ENCODE measurements around the gene MICAL1.

The MICAL1 gene

DNA sequence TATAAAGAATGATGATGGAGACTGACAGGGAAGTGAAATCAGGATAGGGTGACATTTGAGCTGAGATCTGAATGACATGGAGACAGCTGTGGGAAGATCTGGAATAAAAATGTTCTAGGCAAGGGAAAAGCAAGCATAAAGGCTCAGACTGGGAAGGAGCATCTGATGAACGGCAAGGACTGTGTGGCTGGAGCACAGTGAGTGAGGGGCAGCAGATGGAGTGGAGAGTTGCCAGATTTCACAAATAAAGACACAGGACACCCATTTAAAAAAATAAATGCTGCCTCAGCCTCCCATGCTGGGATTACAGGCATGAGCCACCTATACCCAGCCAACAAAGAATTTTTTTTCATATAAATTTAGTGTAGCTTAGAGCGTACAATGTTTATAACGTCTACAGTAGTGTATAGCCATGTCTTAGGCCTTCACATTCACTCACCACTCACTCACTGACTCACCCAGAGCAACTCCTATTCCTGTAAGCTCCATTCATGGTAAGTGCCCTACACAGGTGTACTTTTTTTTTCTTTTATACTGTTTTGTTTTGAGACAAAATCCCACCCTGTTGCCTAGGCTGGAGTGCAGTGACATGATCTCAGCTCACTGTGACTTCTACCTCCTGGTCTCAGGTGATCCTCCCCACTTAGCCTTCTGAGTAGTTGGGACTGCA, 29.8 kb upstream of the MICAL1 start:
- Histone ChIP-seq H3K4me1 (ENCODE audit: control insufficient read depth, insufficient read depth, low read length) (peaks cover 14% of the 10 kb centered on the region), H3K36me3 (ENCODE audit: control insufficient read depth, insufficient read depth, low read length) (peaks cover 3% of the 10 kb centered on the region), H3K9ac (ENCODE audit: low read depth, low read length) (no peak overlapping the region), H3K4me3 (ENCODE audit: low read depth, low read length) (no peak overlapping the region), H3K9me3 (ENCODE audit: control insufficient read depth, insufficient read depth, low read length) (no peaks in the 10 kb centered on the region), H3K27me3 (ENCODE audit: control insufficient read depth, insufficient read depth, low read length) (no peaks in the 10 kb centered on the region)

DNA sequence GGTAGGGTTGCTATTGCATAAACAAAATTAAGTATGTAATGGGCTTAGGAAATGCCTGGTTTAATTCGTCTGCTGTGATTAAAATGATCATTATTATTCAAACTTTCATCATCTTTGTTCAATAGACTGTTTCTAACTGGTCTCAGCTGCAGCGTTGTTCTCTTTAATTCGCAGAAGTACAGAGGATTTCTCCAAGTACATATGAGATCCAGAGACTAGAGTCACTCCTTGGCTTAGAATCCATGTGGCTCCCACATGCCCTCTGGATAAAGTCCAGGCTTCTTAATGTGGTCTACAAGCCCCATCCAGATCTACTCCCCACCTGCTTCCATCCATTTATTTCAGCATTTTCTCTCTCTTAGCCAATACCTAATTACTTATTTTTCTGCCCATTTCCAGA, 28.6 kb upstream of the MICAL1 start:
- Histone ChIP-seq H3K36me3 (ENCODE audit: control insufficient read depth, insufficient read depth, low read length) (peaks cover 3% of the 10 kb centered on the region), H3K9ac (ENCODE audit: low read depth, low read length) (no peak overlapping the region), H3K9me3 (ENCODE audit: control insufficient read depth, insufficient read depth, low read length) (no peaks in the 10 kb centered on the region), H3K27me3 (ENCODE audit: control insufficient read depth, insufficient read depth, low read length) (no peaks in the 10 kb centered on the region), H3K4me3 (ENCODE audit: low read depth, low read length) (peak overlapping the region; percentile 67), H3K4me1 (ENCODE audit: control insufficient read depth, insufficient read depth, low read length) (peaks cover 14% of the 10 kb centered on the region)

DNA sequence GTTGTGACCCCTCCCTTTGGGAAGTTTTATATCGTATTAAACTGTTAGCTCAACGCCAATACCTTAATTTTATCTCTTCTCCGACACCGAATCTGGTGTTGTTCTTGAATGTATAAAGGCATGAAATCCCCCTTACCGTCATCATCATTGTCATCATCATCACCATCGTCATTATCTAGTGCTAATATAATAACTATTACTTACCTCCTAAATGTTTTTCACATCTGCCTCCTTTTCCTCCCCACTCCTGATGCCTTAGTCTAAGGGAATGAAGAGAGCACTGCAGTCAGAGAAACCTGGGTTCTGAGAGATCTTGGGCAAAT, 28.1 kb upstream of the MICAL1 start:
- Histone ChIP-seq H3K4me3 (ENCODE audit: low read depth, low read length) (peak overlapping the region; percentile 67), H3K27me3 (ENCODE audit: control insufficient read depth, insufficient read depth, low read length) (no peaks in the 10 kb centered on the region), H3K9me3 (ENCODE audit: control insufficient read depth, insufficient read depth, low read length) (no peaks in the 10 kb centered on the region), H3K4me1 (ENCODE audit: control insufficient read depth, insufficient read depth, low read length) (peaks cover 16% of the 10 kb centered on the region), H3K9ac (ENCODE audit: low read depth, low read length) (no peak overlapping the region), H3K36me3 (ENCODE audit: control insufficient read depth, insufficient read depth, low read length) (peaks cover 3% of the 10 kb centered on the region)

DNA sequence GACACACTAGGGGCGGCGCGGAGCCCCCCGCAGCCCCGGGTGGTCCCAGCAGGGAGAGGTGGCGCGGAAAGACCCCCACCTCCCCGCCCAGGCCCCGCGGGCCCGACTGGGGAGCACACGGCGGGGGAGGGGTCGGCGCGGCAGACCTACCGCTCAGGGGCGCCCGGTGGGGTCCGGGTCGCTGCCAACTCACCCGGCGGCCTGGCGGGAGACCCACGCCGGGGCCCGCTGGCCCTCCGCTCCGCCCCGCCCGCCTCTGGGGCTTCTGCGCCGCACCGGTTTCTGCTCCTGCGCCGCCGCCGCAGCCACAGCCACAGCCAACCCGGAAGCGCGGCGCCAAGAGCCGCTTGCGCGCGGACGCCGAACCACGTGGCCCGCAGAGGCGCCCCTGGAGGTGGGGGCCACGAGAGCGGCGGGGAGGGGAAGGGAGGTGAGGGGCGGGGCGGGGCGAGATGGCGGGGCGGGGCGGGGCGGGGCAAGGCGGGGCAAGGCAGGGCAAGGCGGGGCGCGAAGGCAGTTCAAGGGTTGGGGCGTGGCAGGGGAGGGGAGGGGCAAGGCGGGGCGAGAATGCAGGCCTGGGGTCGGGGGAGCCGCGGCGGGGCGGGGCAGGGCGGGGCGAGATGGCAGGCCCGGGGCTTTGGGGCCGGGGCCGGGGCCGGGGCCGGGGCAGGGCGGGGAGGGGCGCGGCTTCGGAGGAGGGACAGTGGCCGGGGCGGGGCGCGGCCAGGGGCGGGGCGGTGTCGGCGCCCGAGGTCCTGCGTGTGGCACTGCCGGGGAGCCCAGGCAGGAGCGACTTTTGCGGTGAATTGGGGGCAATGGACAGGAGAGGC, 27.5 kb upstream of the MICAL1 start, which contains the start of gene ZBTB24:
ZBTB24 (minus strand) TSS at position 315 of the 830 bp plus-strand sequence. CDS start 1,193 bp downstream, outside the sequence.
- Histone ChIP-seq H3K27me3 (ENCODE audit: control insufficient read depth, insufficient read depth, low read length) (no peaks in the 10 kb centered on the region), H3K9ac (ENCODE audit: low read depth, low read length) (peak within 1 kb of the TSS; percentile 78), H3K4me3 (ENCODE audit: low read depth, low read length) (peak within 1 kb of the TSS; percentile 92), H3K9me3 (ENCODE audit: control insufficient read depth, insufficient read depth, low read length) (no peaks in the 10 kb centered on the region), H3K36me3 (ENCODE audit: control insufficient read depth, insufficient read depth, low read length) (peaks cover 3% of the 10 kb centered on the region), H3K4me1 (ENCODE audit: control insufficient read depth, insufficient read depth, low read length) (peaks cover 19% of the 10 kb centered on the region)

DNA sequence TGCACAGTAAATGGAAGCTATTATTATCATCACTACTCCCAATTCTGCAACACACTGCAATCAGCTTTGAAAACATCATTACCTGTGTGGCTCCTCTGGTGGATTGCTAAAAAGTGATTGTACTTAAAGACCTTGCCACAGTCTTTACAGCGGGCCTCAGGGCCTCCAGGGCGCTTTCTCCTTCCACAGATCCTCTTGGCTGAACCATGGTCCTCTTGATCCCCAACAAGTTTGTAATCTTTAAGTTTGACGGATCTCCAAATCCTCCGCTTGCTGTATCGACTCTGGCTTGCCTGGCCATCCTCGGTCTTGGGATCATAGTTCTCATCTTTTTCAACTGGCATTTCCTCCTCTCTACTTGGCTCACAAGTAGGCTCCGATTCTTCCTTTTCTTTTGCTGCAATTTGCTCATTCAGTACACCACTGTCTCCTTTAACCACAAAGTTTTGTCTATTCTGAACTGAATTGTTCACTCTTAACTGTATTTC, 25.5 kb upstream of the MICAL1 start:
- H3K4me3 ChIP-seq (ENCODE audit: low read depth, low read length), result peak overlapping the region; percentile 6
- H3K36me3 ChIP-seq (ENCODE audit: control insufficient read depth, insufficient read depth, low read length), result peaks cover 7% of the 10 kb centered on the region

DNA sequence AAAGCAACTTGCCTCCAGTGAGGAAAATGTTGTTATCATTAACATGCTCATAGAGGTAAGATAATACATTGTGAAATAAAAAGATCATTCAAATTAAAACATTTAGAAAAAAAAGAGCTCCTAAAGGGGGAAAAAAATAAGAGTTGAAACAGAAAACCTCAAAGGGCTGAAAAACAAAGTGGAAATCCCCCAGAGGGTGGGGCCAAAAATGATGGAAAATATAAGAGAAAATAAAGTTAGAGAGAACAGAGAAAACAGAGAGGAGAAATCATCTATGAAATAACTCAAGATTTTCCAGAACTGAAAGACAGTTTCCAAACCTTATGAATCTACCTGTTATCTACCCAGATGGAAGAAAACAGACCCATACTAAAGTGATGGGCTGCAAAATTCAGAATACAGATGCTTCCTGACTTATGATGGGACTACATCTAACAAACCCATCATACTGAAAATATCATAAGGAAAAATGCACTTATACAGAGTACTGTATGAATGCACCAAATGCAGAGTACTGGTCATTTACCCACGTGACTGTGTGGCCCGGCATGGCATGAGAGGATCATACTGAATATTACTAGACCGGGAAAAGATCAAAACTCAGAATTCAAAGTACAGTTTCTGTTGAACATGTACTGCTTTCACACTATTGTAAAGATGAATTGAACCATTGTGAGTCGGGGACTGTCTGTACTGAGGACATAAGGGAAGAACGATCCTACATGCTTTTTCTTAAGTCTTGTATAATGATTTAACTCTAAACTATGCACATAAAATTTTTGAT, 23.5 kb upstream of the MICAL1 start:
- Histone ChIP-seq H3K27me3 (ENCODE audit: control insufficient read depth, insufficient read depth, low read length) (no peaks in the 10 kb centered on the region), H3K9ac (ENCODE audit: low read depth, low read length) (no peak overlapping the region), H3K4me1 (ENCODE audit: control insufficient read depth, insufficient read depth, low read length) (peaks cover 20% of the 10 kb centered on the region), H3K36me3 (ENCODE audit: control insufficient read depth, insufficient read depth, low read length) (peaks cover 24% of the 10 kb centered on the region), H3K9me3 (ENCODE audit: control insufficient read depth, insufficient read depth, low read length) (no peaks in the 10 kb centered on the region), H3K4me3 (ENCODE audit: low read depth, low read length) (peak overlapping the region; percentile 36)

More for the DNA sequence above, 25.5 kb upstream of the MICAL1 start:
- peaks cover 24% of the 10 kb centered on the region for H3K4me1 ChIP-seq (ENCODE audit: control insufficient read depth, insufficient read depth, low read length)
- no peaks in the 10 kb centered on the region for H3K27me3 ChIP-seq (ENCODE audit: control insufficient read depth, insufficient read depth, low read length)
- no peak overlapping the region for H3K9ac ChIP-seq (ENCODE audit: low read depth, low read length)
- H3K9me3 ChIP-seq (ENCODE audit: control insufficient read depth, insufficient read depth, low read length), result no peaks in the 10 kb centered on the region

DNA sequence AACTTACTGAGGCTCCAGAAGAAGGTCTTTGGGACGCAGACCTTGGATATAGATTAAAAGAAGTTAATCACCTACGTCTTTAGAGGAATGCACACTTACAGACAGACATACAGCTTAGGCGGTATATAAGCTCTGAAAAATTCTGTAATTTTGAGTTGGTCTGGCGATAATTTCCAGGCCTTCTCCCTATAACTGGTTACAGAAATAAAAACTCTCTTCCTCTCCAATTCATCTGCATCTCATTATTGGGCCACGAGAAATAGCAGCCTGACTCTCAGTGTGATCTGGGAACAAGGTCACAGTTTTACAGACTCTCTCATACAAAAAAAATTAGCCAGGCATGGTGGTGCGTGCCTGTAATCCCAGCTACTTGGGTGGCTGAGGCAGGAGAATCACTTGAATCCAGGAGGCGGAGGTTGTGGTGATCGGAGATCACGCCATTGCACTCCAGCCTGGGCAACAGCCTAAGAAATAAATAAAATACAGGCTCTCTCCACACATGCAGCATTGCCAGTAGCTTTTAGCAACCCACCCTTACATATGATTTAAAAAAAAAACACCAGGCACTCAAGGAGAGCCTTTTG, 22.7 kb upstream of the MICAL1 start:
- no peaks in the 10 kb centered on the region for H3K9me3 ChIP-seq (ENCODE audit: control insufficient read depth, insufficient read depth, low read length)
- H3K9ac ChIP-seq (ENCODE audit: low read depth, low read length), result no peak overlapping the region
- no peaks in the 10 kb centered on the region for H3K27me3 ChIP-seq (ENCODE audit: control insufficient read depth, insufficient read depth, low read length)
- peak overlapping the region; percentile 36 for H3K4me3 ChIP-seq (ENCODE audit: low read depth, low read length)
- H3K4me1 ChIP-seq (ENCODE audit: control insufficient read depth, insufficient read depth, low read length), result peaks cover 15% of the 10 kb centered on the region
- H3K36me3 ChIP-seq (ENCODE audit: control insufficient read depth, insufficient read depth, low read length), result peaks cover 32% of the 10 kb centered on the region

DNA sequence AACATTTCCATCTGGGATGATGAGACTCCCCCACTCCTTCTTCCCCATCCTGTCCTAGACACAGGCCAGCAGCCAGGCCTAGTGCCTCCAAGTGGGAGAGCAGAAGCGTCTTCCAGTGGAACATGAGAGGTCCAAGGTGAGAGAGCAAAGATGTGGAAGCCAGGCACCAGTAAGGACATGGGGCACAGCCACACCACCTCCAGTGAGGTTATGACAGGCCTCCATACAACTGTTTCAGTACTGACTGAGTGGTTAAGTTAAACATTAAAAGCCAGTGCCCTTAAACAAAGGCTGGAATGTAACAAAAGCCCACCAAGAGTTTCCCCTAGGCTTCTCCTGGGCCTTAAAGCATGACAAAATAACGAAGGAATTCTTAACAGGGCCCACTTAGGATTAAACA, 22.2 kb upstream of the MICAL1 start:
- peak overlapping the region; percentile 8 for H3K9ac ChIP-seq (ENCODE audit: low read depth, low read length)
- peaks cover 37% of the 10 kb centered on the region for H3K36me3 ChIP-seq (ENCODE audit: control insufficient read depth, insufficient read depth, low read length)
- no peaks in the 10 kb centered on the region for H3K9me3 ChIP-seq (ENCODE audit: control insufficient read depth, insufficient read depth, low read length)
- H3K27me3 ChIP-seq (ENCODE audit: control insufficient read depth, insufficient read depth, low read length), result no peaks in the 10 kb centered on the region
- H3K4me1 ChIP-seq (ENCODE audit: control insufficient read depth, insufficient read depth, low read length), result peaks cover 15% of the 10 kb centered on the region
- peak overlapping the region; percentile 36 for H3K4me3 ChIP-seq (ENCODE audit: low read depth, low read length)

DNA sequence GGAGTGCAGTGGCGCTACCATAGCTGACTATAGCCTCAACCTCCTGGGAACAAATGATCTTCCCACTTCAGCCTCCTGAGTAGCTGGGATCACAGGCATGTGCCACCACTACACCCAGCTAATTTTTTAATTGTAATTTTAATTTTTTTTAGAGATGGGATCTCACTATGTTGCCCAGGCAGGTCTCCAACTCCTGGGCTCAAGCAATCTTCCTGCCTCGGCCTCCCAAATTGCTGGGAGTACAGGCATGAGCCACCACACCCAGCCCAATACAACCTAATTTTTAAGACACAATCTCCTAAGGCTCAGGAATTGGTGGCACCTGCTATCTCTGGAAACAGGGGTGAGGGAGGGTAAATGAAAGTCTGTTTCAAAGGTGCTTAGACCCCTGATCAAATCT, 21.6 kb upstream of the MICAL1 start:
- Histone ChIP-seq H3K9ac (ENCODE audit: low read depth, low read length) (no peak overlapping the region), H3K9me3 (ENCODE audit: control insufficient read depth, insufficient read depth, low read length) (no peaks in the 10 kb centered on the region), H3K4me1 (ENCODE audit: control insufficient read depth, insufficient read depth, low read length) (peaks cover 15% of the 10 kb centered on the region), H3K27me3 (ENCODE audit: control insufficient read depth, insufficient read depth, low read length) (no peaks in the 10 kb centered on the region), H3K4me3 (ENCODE audit: low read depth, low read length) (peak overlapping the region; percentile 36), H3K36me3 (ENCODE audit: control insufficient read depth, insufficient read depth, low read length) (peaks cover 42% of the 10 kb centered on the region)

DNA sequence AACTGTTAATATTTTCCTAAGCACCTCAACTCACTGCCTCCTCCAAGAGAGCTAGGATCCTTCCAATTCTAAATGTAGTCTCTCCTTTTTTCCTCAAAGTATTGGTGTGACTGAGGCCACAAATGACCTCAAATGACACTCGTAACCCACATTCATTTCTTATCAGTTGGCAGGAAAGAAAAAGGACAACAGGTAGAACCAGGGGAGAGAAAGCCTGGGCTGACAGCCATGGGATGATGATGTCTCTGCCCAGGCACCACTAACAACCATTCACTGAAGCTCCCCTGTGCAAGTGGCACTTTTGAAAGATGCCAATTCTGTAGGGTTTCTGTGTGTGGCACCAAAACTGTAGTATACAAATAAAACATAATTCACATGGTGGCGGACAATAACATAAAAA, 20.1 kb upstream of the MICAL1 start:
- Histone ChIP-seq H3K36me3 (ENCODE audit: control insufficient read depth, insufficient read depth, low read length) (peaks cover 54% of the 10 kb centered on the region), H3K4me1 (ENCODE audit: control insufficient read depth, insufficient read depth, low read length) (peaks cover 10% of the 10 kb centered on the region), H3K27me3 (ENCODE audit: control insufficient read depth, insufficient read depth, low read length) (no peaks in the 10 kb centered on the region)

DNA sequence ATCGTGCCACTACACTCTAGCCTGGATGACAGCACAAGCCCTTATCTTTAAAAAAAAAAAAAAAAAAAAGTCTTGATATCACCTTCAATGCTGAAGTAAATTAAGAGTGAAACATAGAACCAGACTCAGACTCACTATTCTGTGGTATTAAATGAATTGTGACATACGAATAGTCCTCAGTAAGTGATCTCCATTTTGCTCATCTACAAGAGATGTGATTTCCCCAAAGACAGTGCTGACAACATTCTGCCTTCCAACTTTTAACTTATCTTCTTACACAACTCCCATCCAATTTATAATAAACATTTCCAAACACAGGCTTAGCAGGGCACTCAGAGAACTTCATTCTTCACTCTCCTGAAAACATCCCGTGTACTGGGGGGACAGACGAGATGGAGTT, 19.4 kb upstream of the MICAL1 start:
- Histone ChIP-seq H3K27me3 (ENCODE audit: control insufficient read depth, insufficient read depth, low read length) (no peaks in the 10 kb centered on the region), H3K9ac (ENCODE audit: low read depth, low read length) (no peak overlapping the region), H3K36me3 (ENCODE audit: control insufficient read depth, insufficient read depth, low read length) (peaks cover 58% of the 10 kb centered on the region), H3K9me3 (ENCODE audit: control insufficient read depth, insufficient read depth, low read length) (no peaks in the 10 kb centered on the region), H3K4me1 (ENCODE audit: control insufficient read depth, insufficient read depth, low read length) (peaks cover 9% of the 10 kb centered on the region), H3K4me3 (ENCODE audit: low read depth, low read length) (no peak overlapping the region)

More for the DNA sequence above, 20.1 kb upstream of the MICAL1 start:
- H3K4me3 ChIP-seq (ENCODE audit: low read depth, low read length), result no peak overlapping the region
- H3K9ac ChIP-seq (ENCODE audit: low read depth, low read length), result no peak overlapping the region
- H3K9me3 ChIP-seq (ENCODE audit: control insufficient read depth, insufficient read depth, low read length), result no peaks in the 10 kb centered on the region

Data from iPS-15b (cell line).